ENCODE data around the gene NPIPB2.
"Not testable (repeated sequence)": the region's sequence is repeated elsewhere in the genome, so short reads cannot be mapped to it uniquely, and the experiment has no call there.

Gene NPIPB2

DNA sequence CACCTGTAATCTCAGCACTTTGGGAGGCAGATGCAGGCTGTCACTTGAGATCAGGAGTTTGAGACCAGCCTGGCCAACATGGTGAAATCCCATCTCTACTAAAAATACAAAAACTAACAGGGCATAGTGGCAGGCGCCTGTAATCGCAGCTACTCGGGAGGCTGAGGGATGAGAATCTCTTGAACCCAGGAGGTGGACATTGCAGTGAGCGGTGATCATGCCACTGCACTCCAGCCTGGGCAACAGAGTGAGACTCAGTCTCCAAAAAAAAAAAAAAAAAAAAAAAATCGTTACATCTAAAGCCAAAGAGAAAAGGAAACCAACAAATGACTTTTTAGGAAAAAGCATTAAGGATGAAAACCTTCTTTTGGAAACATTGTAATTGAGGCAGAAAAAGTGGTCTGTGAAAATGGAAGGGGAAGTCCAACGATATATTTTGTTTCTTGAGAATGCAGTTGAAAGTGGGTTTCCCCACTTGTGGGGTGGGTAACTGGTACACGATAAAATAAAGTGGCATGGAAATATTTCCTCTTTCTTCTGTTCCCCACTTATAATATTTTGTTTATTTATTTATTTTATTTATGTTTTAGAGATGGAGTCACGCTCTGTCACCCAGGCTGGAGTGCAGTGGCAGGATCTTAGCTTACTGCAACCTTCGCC, 37.3 kb upstream of the NPIPB2 start:
- H3K4me3 ChIP-seq (ENCODE audit: control insufficient read depth, low read depth, low read length) = no peak overlapping the region
- DNase-seq (ENCODE audit: low read depth) = no peak
- TF ChIP-seq, protein P1, sequence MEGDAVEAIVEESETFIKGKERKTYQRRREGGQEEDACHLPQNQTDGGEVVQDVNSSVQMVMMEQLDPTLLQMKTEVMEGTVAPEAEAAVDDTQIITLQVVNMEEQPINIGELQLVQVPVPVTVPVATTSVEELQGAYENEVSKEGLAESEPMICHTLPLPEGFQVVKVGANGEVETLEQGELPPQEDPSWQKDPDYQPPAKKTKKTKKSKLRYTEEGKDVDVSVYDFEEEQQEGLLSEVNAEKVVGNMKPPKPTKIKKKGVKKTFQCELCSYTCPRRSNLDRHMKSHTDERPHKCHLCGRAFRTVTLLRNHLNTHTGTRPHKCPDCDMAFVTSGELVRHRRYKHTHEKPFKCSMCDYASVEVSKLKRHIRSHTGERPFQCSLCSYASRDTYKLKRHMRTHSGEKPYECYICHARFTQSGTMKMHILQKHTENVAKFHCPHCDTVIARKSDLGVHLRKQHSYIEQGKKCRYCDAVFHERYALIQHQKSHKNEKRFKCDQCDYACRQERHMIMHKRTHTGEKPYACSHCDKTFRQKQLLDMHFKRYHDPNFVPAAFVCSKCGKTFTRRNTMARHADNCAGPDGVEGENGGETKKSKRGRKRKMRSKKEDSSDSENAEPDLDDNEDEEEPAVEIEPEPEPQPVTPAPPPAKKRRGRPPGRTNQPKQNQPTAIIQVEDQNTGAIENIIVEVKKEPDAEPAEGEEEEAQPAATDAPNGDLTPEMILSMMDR (IDR thresholded peaks at IDR 0.05; ENCODE audit: control insufficient read depth, insufficient read depth, low read depth, low read length, missing control alignments) = no peak

DNA sequence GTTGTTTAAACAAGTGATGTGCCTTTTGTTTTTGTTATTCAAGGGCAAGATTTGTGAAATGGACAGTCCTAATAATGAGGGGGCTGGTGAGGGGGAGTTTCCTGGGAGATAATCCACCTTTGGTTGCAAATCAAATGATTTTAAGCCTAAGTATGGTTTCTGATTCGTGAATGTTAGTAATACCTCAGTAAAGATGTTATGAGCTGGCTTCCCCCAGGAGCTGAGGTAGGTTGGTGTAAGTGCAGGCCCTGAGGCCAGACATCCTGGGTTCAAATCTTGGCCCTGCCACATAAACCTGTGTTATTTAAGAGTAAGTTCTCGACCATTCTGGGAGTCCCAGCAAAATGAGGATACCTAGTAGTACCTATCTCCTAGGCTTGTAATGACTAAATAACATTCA, 36.2 kb upstream of the NPIPB2 start:
- TF ChIP-seq, protein P1 (IDR thresholded peaks at IDR 0.05; ENCODE audit: control insufficient read depth, insufficient read depth, low read depth, low read length, missing control alignments) = no peak
- no peak for DNase-seq (ENCODE audit: low read depth)
- peak overlapping the region; percentile 82 for H3K4me3 ChIP-seq (ENCODE audit: control insufficient read depth, low read depth, low read length)

DNA sequence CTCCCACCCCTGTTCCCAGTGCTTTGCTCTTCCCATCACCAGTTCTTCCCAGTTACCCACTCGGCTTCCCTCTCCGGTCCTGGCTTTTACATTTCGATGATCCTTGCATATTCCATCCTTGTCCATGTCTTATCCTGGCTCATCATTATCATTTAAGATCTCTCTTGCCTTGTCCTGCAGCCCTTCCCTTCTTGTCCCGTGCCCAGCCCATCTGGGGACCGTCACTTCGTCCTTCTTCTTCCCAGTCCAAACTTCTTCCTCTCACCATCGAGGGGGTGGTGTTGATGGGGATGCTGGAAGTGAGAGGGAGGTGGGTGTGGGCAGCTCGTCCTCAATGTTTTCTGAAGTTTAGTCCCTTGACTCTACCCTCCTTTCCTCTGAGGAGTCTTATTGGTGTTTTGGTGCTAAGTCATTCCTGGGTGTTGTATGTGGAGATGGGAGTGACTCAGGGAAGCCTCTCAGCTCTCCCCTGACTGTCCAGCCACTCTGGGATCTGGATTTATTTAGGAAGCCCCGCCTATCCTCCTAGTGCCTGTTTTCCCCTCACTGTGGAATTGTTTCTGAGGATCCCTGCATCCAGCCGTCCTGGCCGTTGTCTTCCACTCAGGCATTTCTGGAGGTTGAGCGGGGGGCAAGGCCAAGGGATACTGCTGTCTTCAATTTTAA, 35.7 kb upstream of the NPIPB2 start:
- DNase-seq (ENCODE audit: low read depth) = peak; percentile 72
- TF ChIP-seq, protein P1 (IDR thresholded peaks at IDR 0.05; ENCODE audit: control insufficient read depth, insufficient read depth, low read depth, low read length, missing control alignments) = no peak
- peak overlapping the region; percentile 82 for H3K4me3 ChIP-seq (ENCODE audit: control insufficient read depth, low read depth, low read length)

DNA sequence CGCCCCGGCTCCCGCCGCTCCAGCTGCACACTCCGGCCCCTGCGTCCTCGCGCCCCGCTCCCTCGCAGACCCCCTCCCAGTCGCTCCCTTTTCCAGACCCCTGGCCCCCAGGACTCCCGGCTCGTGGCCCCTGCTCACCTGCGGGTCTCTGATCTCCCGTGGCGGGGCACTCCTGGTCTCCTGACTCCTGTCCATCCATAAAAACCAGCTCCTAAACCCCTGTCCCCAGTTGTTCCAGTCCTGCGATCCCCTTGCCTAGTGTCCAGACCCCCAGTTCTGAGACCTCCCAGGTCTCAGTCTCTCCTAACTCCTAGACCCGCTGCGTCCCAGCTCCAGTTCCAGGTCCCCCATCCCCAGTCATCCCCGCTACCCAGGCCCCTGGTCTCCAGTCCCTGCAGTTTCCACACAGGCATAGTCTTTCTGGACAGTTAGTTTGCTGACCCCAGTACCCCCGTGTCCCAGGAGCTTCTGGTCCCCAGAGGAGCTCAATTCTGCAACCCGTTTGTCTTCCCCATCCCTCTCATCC, 35.1 kb upstream of the NPIPB2 start:
- peak overlapping the region; percentile 82 for H3K4me3 ChIP-seq (ENCODE audit: control insufficient read depth, low read depth, low read length)
- TF ChIP-seq, protein P1 (IDR thresholded peaks at IDR 0.05; ENCODE audit: control insufficient read depth, insufficient read depth, low read depth, low read length, missing control alignments) = no peak
- no peak for DNase-seq (ENCODE audit: low read depth)

DNA sequence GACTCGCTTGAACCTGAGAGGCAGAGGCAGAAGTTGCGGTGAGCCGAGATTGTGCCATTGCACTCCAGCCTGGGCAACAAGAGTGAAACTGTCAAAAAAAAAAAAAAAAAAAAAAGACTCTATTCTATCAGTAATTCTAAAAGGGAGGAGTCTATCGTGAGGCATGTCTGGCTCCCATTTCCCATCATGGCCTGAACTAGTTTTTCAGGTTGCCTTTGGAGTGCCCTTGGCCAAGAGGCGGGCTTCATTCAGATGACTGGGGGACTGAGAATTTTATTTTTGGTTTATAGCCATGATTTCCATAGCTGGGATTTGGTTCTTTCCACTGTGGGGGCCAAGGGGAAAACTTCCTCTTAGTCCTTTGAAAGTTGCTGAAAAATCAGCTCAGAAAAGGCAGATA, 31.2 kb upstream of the NPIPB2 start:
- DNase-seq (ENCODE audit: low read depth) = no peak
- TF ChIP-seq, protein P1 (IDR thresholded peaks at IDR 0.05; ENCODE audit: control insufficient read depth, insufficient read depth, low read depth, low read length, missing control alignments) = no peak
- no peak overlapping the region for H3K4me3 ChIP-seq (ENCODE audit: control insufficient read depth, low read depth, low read length)

DNA sequence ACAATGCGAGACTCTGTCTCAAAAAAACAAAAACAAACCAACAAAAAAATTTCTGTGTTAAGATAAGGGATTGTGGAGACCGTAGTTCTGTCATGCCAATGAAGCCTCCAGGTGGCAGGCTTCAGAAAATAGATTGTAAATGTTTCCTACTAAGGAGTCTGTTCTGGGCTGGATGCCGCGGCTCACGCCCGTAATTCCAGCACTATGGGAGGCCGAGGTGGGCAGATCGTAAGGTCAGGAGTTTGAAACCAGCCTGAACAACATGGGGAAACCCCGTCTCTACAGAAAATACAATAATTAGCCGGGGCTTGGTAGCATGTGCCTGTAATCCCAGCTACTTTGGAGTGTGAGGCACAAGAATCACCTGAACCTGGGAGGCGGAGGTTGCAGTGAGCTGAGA, 30.3 kb upstream of the NPIPB2 start:
- TF ChIP-seq, protein P1 (IDR thresholded peaks at IDR 0.05; ENCODE audit: control insufficient read depth, insufficient read depth, low read depth, low read length, missing control alignments) = peak; percentile 37
- H3K4me3 ChIP-seq (ENCODE audit: control insufficient read depth, low read depth, low read length) = no peak overlapping the region
- DNase-seq (ENCODE audit: low read depth) = no peak

DNA sequence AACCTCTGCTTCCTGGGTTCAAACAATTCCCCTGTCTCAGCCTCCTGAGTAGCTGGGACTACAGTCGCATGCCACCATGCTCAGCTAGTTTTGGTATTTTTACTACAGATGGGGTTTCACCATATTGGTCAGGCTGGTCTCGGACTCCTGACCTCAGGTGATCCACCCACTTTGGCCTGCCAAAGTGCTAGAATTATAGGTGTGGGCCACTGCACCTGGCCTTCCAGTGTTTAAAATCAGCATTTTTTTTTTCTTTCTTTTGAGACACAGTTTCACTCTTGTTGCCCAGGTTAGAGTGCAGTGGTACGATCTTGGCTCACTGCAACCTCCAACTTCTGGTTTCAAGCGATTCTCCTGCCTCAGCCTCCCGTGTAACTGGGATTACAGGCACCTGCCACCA, 28.4 kb upstream of the NPIPB2 start:
- DNase-seq (ENCODE audit: low read depth); H3K4me3 ChIP-seq (ENCODE audit: control insufficient read depth, low read depth, low read length): not testable (repeated sequence)
